Heart left ventricle (tissue), 16 donors: ENCODE measurements around the gene CYSTM1. TPM values are rescaled to one million over a fixed set of nuclear protein-coding genes. Genes with fewer than 3 reads are reported as not detected.

Source experiments
- ATAC-seq, 4 donors: fragments of 200-7000 bp; cut with Tn5 transposase; one replicate each; pipeline ENCODE4 v1.9.1; 2020 to 2022; ENCODE audit warnings: moderate library complexity in 4 of 4, mild to moderate bottlenecking in 3 of 4, moderate number of reproducible peaks in 1 of 4
- DNase-seq, 5 donors: peaks; one replicate each; pipeline ENCODE4 v3.0.0-alpha.2; 2020
- H3K27ac ChIP-seq, 12 donors: fragments of 200-600 bp; sonication (generic) in 4 of 12; one replicate each; pipeline versions ENCODE4 v1.5.0 to v1.8.0; 2016 to 2022; ENCODE audit warnings: mild to moderate bottlenecking in 2 of 12
- H3K27me3 ChIP-seq, 9 donors: fragments of 200-600 bp; sonication (generic) in 2 of 9; one replicate each; pipeline versions ENCODE4 v1.5.1 to v1.8.0; 2016 to 2022; ENCODE audit warnings: mild to moderate bottlenecking in 3 of 9
- H3K36me3 ChIP-seq, 9 donors: fragments of 200-600 bp; sonication (generic) in 2 of 9; one replicate each; pipeline versions ENCODE4 v1.5.0 to v1.8.0; 2018 to 2022; ENCODE audit warnings: mild to moderate bottlenecking in 2 of 9
- H3K4me1 ChIP-seq, 12 donors: fragments of 200-600 bp; sonication (generic) in 4 of 12; one replicate each; pipeline versions ENCODE4 v1.5.0 to v1.8.0; 2016 to 2022; ENCODE audit warnings: mild to moderate bottlenecking in 3 of 12
- H3K4me3 ChIP-seq, 12 donors: fragments of 200-600 bp; sonication (generic) in 4 of 12; one replicate each; pipeline versions ENCODE4 v1.5.0 to v1.8.0; 2017 to 2022; ENCODE audit warnings: mild to moderate bottlenecking in 9 of 12, moderate library complexity in 4 of 12
- H3K9me3 ChIP-seq, 12 donors: fragments of 200-600 bp; sonication (generic) in 4 of 12; one replicate each; pipeline versions ENCODE4 v1.5.0 to v1.8.0; 2016 to 2022; ENCODE audit warnings: mild to moderate bottlenecking in 1 of 12
- POLR2A ChIP-seq, 2 donors: fragments of 450-650 bp; IDR thresholded peaks; one replicate each; pipeline ENCODE4 v1.6.1; 2017; ENCODE audit warnings: antibody characterized with exemption in 2 of 2, mild to moderate bottlenecking in 2 of 2, moderate library complexity in 2 of 2
- WGBS, 4 donors: extraction: QIAGEN DNeasy Blood & Tissue Kit in 2 of 4; methylation state at CpG; one replicate each; pipeline versions ENCODE4 v1.1.5 to v1.1.7; 2013 to 2018; 5-methylcytosine and 5-hydroxymethylcytosine counted together
- intact Hi-C, 10 donors: fragments of 100-400 bp; cut with DNase I; formaldehyde crosslinking; loops; one replicate each; pipeline versions ENCODE4 v1.11.1 to v1.14.2; 2022
- polyA plus RNA-seq, 2 donors: library from polyadenylated mRNA; stranded (reverse); fragments of 200-250 nt; gene quantifications; one replicate each; pipeline ENCODE4 v1.2.3, GENCODE V29; 2013
- total RNA-seq, 9 donors: library from RNA; depleted of rRNA in 2 of 9; stranded (reverse); fragments of >200 nt in 2 of 9; fragmentation: NEBNext Ultra II Directional in 3 of 9; extraction: Animal tissue kit (Norgen Biotek cat#: 25700) in 3 of 9; gene quantifications; one replicate each; pipeline versions ENCODE4 v1.1.0 to v1.2.4, GENCODE V29; 2016 to 2023
- TF ChIP-seq, protein P1 (sequence below), 12 donors: fragments of 200-600 bp; sonication (generic) in 4 of 12; IDR thresholded peaks; one replicate each; pipeline versions ENCODE4 v1.5.0 to v1.8.0; 2018 to 2022; ENCODE audit warnings: antibody characterized with exemption in 12 of 12, mild to moderate bottlenecking in 5 of 12
- donor health status: ischemic (EF 13 %, LVEDD 7.1; RV severe dilation, severe dysfunction).
- donor health status: healthy with polysubstance abuse.
- donor health status: DM: no; HTN: yes; CAD: no.
- donor health status: DM: no; HTN: no; CAD: no.
- donor health status: ischemic (EF 25% LVEDD 6.9; RV normal size, moderate dysfunction).
- donor health status: ischemic (EF 25% LVEDD 5.7; RV mildly dilated, moderate dysfunction).
- donor health status: healthy.
- donor health status: DM: yes; HTN: yes; CAD: no.
- donor health status: ischemic (EF 35%, LVEDD 5.7; RV mildly dilated, moderate dysfunction).
- donor health status: nonischemic (EF 11% LVEDD 7.7; RV severe dilation, severe dysfunction).
- donor health status: DM: yes; HTN: yes; CAD: no.
- donor health status: PGD.
- donor health status: ischemic (EF 29% LVEDD 5.4; RV normal size, mild dysfunction).
- donor health status: nonischemic (EF 23%, LVEDD 6.1; RV moderate dilation, normal function).

CYSTM1 gene
- total and polyA plus RNA-seq, 11 donors, result 58.1 to 238 (median 94.5) TPM

- WGBS, 4 donors, result 83 to 84% (median 84%) methylated on average over 4 of the region's 4 CpGs
- H3K9me3 ChIP-seq, result peaks cover 0 to 6% (median 0%) of the 10 kb centered on the region in 12 donors
- no peak overlapping the region for H3K27ac ChIP-seq
- TF ChIP-seq POLR2A (IDR thresholded peaks at IDR 0.05), result no peak
- TF ChIP-seq, protein P1, sequence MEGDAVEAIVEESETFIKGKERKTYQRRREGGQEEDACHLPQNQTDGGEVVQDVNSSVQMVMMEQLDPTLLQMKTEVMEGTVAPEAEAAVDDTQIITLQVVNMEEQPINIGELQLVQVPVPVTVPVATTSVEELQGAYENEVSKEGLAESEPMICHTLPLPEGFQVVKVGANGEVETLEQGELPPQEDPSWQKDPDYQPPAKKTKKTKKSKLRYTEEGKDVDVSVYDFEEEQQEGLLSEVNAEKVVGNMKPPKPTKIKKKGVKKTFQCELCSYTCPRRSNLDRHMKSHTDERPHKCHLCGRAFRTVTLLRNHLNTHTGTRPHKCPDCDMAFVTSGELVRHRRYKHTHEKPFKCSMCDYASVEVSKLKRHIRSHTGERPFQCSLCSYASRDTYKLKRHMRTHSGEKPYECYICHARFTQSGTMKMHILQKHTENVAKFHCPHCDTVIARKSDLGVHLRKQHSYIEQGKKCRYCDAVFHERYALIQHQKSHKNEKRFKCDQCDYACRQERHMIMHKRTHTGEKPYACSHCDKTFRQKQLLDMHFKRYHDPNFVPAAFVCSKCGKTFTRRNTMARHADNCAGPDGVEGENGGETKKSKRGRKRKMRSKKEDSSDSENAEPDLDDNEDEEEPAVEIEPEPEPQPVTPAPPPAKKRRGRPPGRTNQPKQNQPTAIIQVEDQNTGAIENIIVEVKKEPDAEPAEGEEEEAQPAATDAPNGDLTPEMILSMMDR (IDR thresholded peaks at IDR 0.05), result no peak
- intact Hi-C loops, result loop anchor here in 2 of 10 donors (5.0 to 10.0 kb wide), 2 partner anchors 37 to 49 kb away; partner anchors contain the start of gene PFDN1 (in 1 of the 2)
- ATAC-seq (no peak), DNase-seq (no peak)
- H3K27me3 ChIP-seq, result no peaks in the 10 kb centered on the region
- H3K36me3 ChIP-seq, result peaks cover 0 to 21% (median 4%) of the 10 kb centered on the region in 9 donors
- H3K4me1 ChIP-seq, result peaks cover 0 to 62% (median 47%) of the 10 kb centered on the region in 12 donors
- H3K4me3 ChIP-seq, result no peak overlapping the region
These were observed 80.6 kb downstream of the CYSTM1 start for GRCh38 chr5:140255460-140256157.

DNA sequence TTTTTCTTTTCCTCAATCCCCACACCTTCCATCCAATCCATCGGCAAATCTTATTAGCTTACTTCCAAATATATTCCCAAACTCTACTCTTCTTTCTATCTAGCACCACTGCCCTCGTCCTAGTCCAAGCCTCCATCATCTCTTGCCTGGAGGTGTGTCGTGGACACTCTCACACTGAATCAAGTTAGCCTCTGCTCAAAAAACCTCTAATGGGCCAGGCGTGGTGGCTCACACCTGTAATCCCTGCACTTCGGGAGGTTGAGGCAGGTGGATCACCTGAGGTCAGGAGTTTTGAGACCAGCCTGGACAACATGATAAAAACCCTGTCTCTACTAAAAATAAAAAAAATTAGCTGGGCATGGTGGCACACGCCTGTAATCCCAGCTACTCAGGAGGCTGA is 81.7 kb downstream of the CYSTM1 start:
- 97 to 99% (median 97%) methylated on average over 6 of the region's 6 CpGs for WGBS, 4 donors
- Histone ChIP-seq H3K4me3 (no peak overlapping the region), H3K9me3 (peaks cover 0 to 6% (median 0%) of the 10 kb centered on the region in 12 donors), H3K4me1 (peaks cover 0 to 62% (median 47%) of the 10 kb centered on the region in 12 donors), H3K27me3 (no peaks in the 10 kb centered on the region), H3K27ac (no peak overlapping the region), H3K36me3 (peaks cover 0 to 21% (median 0%) of the 10 kb centered on the region in 9 donors)
- intact Hi-C loops, result loop anchor here in 2 of 10 donors (5.0 to 10.0 kb wide), 2 partner anchors 36 to 48 kb away; partner anchors contain the start of gene PFDN1 (in 1 of the 2)
- no peak for DNase-seq
- ATAC-seq, result no peak
- no peak for TF ChIP-seq POLR2A (IDR thresholded peaks at IDR 0.05)
- TF ChIP-seq, protein P1 (IDR thresholded peaks at IDR 0.05), result no peak

- peaks cover 0 to 61% (median 43%) of the 10 kb centered on the region in 12 donors for H3K4me1 ChIP-seq
- WGBS, 4 donors, result 82 to 86% (median 83%) methylated on average over 3 of the region's 3 CpGs
- TF ChIP-seq, protein P1 (IDR thresholded peaks at IDR 0.05), result no peak
- no peak for TF ChIP-seq POLR2A (IDR thresholded peaks at IDR 0.05)
- peaks cover 0 to 6% (median 0%) of the 10 kb centered on the region in 12 donors for H3K9me3 ChIP-seq
- DNase-seq (no peak), ATAC-seq (no peak)
- H3K27ac ChIP-seq, result no peak overlapping the region
- no peak overlapping the region for H3K4me3 ChIP-seq
- no peaks in the 10 kb centered on the region for H3K27me3 ChIP-seq
- intact Hi-C loops, result loop anchor here in 2 of 10 donors (5.0 to 10.0 kb wide), 2 partner anchors 34 to 47 kb away; partner anchors contain the start of gene PFDN1 (in 1 of the 2)
- peaks cover 0 to 21% (median 0%) of the 10 kb centered on the region in 9 donors for H3K36me3 ChIP-seq
These were observed 83.0 kb downstream of the CYSTM1 start for GRCh38 chr5:140258016-140258415.

DNA sequence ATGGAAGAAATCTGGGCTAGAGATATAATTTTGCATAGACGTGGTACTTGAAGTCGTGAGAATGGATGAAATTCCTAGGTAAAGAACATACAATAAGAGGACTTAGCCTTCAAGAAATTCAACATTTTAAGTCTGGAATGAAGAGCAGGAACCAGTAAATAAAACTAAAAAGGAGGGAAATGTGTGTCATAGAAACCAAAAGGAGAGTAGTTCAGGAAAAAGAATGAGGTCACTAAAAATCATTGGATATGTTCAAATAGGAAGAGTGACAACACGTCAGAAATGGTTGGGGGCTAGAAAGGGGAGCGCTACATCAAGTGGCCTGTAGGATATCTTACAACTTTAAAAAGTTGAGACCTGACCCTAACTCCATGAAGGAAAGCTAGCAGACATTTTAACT is 83.9 kb downstream of the CYSTM1 start:
- peaks cover 0 to 21% (median 0%) of the 10 kb centered on the region in 9 donors for H3K36me3 ChIP-seq
- peak overlapping the region in 1 of 12 donors; percentile 33 for H3K27ac ChIP-seq
- ATAC-seq, result no peak
- no peak overlapping the region for H3K4me3 ChIP-seq
- TF ChIP-seq POLR2A (IDR thresholded peaks at IDR 0.05), result no peak
- TF ChIP-seq, protein P1 (IDR thresholded peaks at IDR 0.05), result no peak
- no peaks in the 10 kb centered on the region for H3K27me3 ChIP-seq
- intact Hi-C loops, result loop anchor here in 2 of 10 donors (5.0 to 10.0 kb wide), 2 partner anchors 33 to 46 kb away; partner anchors contain the start of gene PFDN1 (in 1 of the 2)
- H3K9me3 ChIP-seq, result peaks cover 0 to 6% (median 0%) of the 10 kb centered on the region in 12 donors
- WGBS, 4 donors, result 89 to 93% (median 91%) methylated on average over 4 of the region's 4 CpGs
- H3K4me1 ChIP-seq, result peaks cover 0 to 54% (median 37%) of the 10 kb centered on the region in 12 donors
- DNase-seq, result no peak
